AG04449 (cell line): ENCODE results near the gene ENTHD1.
"Not testable (repeated sequence)": the region's sequence is repeated elsewhere in the genome, so short reads cannot be mapped to it uniquely, and the experiment has no call there.

Source experiments
- CTCF ChIA-PET: fragments of 350-600 bp; formaldehyde crosslinking; extraction: SDS; loops from one replicate; lab custom pipeline; 2021; ENCODE audit warnings: antibody characterized with exemption; lab: Yijun Ruan, JAX
- POLR2A ChIA-PET: fragments of 400-600, 350-600 bp; formaldehyde crosslinking; extraction: SDS; loops from one replicate; lab custom pipeline; 2020; ENCODE audit warnings: antibody characterized with exemption, inconsistent platforms; lab: Yijun Ruan, JAX
- DNase-seq: peaks from one replicate; pipeline ENCODE4 v3.0.0-alpha.2; 2010; ENCODE audit warnings: low read depth, low spot score
- H3K4me3 ChIP-seq: 2 replicates; pipeline ENCODE4 v1.5.1; 2011; ENCODE audit warnings: low read depth, mild to moderate bottlenecking, control low read depth, low read length
- TF ChIP-seq, protein P1 (sequence below): IDR thresholded peaks from one replicate; pipeline ENCODE4 v1.5.1; 2011; ENCODE audit warnings: mild to moderate bottlenecking, moderate library complexity, low read length, control low read depth, inconsistent platforms; ENCODE audit not compliant: insufficient read depth; ENCODE audit errors: missing control alignments

The ENTHD1 gene

DNA sequence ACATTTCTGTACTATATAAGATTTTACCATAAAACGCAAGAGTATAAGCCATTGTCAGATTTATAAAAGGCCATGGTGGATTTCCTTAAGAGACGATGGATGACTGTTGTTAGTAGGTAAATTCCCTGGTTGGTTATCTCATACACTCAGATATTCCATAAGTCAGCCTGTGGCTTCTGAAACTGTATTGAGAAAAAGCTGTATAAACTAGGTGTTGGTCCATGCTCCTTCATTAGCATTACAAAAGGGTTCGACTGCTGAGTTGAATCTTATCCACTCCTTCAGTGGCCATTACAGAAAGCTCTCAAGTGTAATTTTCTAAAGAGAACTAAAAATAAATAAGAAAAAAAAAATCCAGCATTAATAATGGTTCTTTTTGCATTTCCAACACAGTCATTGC, 12.6 kb upstream of the ENTHD1 start:
- DNase-seq: no peak
- TF ChIP-seq, protein P1, sequence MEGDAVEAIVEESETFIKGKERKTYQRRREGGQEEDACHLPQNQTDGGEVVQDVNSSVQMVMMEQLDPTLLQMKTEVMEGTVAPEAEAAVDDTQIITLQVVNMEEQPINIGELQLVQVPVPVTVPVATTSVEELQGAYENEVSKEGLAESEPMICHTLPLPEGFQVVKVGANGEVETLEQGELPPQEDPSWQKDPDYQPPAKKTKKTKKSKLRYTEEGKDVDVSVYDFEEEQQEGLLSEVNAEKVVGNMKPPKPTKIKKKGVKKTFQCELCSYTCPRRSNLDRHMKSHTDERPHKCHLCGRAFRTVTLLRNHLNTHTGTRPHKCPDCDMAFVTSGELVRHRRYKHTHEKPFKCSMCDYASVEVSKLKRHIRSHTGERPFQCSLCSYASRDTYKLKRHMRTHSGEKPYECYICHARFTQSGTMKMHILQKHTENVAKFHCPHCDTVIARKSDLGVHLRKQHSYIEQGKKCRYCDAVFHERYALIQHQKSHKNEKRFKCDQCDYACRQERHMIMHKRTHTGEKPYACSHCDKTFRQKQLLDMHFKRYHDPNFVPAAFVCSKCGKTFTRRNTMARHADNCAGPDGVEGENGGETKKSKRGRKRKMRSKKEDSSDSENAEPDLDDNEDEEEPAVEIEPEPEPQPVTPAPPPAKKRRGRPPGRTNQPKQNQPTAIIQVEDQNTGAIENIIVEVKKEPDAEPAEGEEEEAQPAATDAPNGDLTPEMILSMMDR: no peak
- ChIA-PET POLR2A (no interaction called here), CTCF (interaction anchor here (2.3 kb wide), 1 partner anchor 119 kb away, joined by 5 read pairs; no protein-coding TSS in a partner anchor)
- H3K4me3 ChIP-seq: no peak overlapping the region

DNA sequence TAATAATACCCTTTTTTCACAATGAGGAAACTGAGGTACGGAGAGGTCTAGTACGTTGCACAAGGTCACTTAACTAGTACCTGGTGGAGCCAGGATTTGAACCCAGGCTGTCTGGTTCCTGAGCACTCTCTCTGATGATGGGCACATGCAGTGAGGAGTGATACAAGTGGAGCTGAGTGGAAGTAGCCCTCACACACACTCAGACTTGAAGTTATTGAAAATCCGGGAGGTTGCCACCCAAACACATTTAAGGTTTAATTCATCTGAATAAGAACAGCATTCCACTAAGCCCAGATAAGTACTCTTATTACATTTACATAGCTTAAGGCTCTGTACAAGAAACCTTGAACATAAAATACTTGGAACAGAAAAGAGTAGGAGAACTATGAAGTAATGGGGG, 12.1 kb upstream of the ENTHD1 start:
- TF ChIP-seq, protein P1: no peak
- CTCF ChIA-PET: interaction anchor here (2.3 kb wide), 1 partner anchor 119 kb away, joined by 5 read pairs; no protein-coding TSS in a partner anchor
- POLR2A ChIA-PET: no interaction called here
- no peak overlapping the region for H3K4me3 ChIP-seq
- DNase-seq: no peak

DNA sequence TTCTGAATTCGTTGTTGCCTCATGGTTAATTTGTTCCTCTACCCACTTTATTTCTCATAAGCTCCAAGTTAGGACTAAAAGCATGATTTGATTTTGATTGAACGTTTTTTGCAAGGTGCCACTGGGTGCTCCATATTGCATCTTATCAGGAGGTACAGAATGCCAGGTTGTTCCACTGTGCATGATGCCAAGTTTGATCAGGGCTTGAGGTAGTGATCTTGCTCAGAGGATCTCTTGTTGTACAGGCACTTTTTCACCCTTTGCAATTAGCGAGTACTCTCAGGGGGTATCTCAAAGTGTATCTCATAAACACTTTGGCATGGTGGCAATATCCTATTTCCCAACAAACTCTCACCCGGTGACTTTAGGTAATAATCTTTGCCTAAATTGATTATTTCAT, 11.3 kb upstream of the ENTHD1 start:
- no peak for DNase-seq
- TF ChIP-seq, protein P1: no peak
- CTCF ChIA-PET: interaction anchor here (2.3 kb wide), 1 partner anchor 120 kb away, joined by 5 read pairs; no protein-coding TSS in a partner anchor
- H3K4me3 ChIP-seq: no peak overlapping the region
- POLR2A ChIA-PET: no interaction called here

DNA sequence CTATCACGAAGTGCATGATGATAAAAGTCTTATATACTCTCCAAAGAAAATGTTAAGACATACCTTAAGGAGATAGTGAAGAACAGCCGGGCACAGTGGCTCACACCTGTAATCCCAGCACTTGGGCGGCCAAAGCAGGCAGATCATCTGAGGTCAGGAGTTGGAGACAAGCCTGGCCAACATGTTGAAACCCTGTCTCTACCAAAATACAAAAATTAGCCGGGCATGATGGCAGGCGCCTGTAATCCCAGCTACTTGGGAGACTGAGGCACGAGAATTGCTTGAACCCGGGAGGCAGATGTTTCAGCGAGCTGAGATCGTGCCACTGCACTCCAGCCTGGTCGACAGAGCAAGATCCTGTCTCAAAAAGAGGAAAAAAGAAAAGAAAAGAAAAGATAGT, 10.5 kb upstream of the ENTHD1 start:
- H3K4me3 ChIP-seq, CTCF ChIA-PET, POLR2A ChIA-PET, DNase-seq: not testable (repeated sequence)

DNA sequence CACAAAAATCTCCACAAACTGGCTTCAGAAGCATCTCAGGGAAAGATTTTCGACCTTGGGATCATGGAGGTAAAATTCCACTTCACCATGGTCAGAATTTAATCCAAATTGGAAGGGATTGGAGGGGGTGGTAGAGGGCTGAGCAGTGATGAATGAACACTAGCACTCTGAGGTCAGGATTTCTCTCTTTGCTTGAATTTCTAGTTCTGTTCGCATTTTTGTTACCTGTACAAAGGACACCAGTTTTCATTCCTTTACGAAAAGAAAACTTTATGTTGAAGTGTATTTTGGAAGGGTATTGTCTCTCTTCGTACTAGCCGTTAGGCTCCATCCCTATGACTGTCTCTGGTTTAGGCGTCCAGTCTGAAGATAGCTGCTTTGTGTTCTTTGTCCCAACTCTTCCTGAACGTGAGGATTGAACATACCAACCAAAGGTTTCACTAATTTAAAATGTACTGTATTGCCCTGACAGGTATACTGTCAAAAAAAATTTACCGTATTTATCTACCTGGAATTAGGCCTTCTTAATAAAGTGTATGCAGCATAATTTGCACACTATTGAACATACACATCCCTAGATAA, 8.1 kb upstream of the ENTHD1 start:
- no peak for DNase-seq
- TF ChIP-seq, protein P1: no peak
- no peak overlapping the region for H3K4me3 ChIP-seq
- POLR2A ChIA-PET: no interaction called here
- CTCF ChIA-PET: no interaction called here

DNA sequence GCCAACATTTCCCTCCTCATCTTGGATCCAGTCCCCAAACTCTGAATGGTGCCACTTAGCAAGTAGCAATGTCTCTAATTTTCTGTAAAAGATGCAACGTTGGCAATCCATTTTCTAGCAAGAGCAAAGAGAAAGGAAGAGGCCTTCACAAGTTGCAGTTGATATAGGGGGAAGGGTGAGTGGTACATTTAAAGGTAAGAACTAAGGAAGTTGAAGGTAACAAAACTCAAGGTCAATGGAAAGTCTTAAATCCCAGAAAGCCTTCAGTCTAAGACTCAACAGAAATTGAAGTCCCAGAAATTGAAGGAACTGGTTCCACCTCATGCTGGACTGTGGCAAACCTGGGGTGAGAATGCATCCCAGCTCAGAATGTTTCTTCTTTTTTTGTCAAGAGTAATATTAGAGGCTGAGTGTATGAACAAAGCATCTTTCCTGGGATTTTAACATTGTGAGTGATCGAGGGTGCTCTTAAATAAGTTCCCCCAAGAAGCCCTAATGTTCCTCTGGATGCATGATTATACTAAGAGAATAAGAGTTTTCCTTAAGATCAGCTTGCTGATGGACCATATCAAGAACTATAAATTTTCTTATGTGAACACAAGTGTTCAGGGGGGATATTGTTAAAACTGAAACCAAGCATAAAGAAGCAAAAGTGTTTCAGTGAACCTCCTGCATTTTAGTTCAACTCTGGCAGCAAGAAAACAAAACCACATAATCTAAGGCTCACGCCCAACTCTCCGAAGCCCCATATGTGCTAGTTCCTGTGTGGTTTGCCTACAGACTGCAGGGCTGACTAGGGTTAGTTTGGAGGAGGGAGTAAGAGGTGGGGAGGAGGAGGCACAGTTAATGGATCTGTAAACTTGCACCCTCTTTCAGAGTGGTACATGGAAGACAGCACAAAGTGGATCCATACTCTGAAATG, 7.0 kb upstream of the ENTHD1 start, which contains the start of gene GRAP2:
TSS of gene GRAP2 (plus strand) at position 779 of the 922 bp plus-strand sequence. CDS start 46,023 bp downstream, outside the sequence.
- POLR2A ChIA-PET: no interaction called here
- H3K4me3 ChIP-seq: no peak within 1 kb of the TSS
- CTCF ChIA-PET: interaction anchor here (0.7 kb wide), 1 partner anchor 125 kb away, joined by 3 read pairs; no protein-coding TSS in a partner anchor
- TF ChIP-seq, protein P1: no peak
- DNase-seq: no peak
